Inflammatory macrophage treated with lipopolysaccharide for 4 hours (primary cell): Measurements from ENCODE around the gene ZNHIT3.
"Not testable (repeated sequence)": the region's sequence is repeated elsewhere in the genome, so short reads cannot be mapped to it uniquely, and the experiment has no call there.

Source experiments
- DNase-seq: peaks from one replicate; pipeline ENCODE4 v3.0.0-alpha.2; 2020

Gene ZNHIT3

DNA sequence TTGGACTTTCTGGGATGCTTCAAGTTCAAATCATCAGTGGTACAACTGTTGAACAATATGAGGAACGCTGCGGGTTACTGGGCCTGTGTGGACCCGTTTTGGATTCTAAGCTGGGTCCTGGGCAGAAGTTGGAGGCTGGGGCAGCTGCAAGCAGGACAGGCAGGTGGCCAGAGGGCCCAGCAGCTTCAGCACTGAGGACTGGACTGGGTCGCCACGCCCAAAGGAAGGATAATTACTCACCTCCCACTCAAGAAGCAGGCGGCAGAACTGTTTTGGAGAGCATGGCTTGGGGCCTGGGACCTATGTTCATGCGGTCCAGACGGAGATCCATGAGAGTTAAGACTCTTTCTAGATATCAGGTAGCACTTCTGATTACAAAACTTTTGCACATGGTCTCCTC lies 1.5 kb upstream of the ZNHIT3 start:
- no peak for DNase-seq

GRCh38 chr17:36485805-36486203 lies 677 bp upstream of the ZNHIT3 start:
- DNase-seq = no peak

DNA sequence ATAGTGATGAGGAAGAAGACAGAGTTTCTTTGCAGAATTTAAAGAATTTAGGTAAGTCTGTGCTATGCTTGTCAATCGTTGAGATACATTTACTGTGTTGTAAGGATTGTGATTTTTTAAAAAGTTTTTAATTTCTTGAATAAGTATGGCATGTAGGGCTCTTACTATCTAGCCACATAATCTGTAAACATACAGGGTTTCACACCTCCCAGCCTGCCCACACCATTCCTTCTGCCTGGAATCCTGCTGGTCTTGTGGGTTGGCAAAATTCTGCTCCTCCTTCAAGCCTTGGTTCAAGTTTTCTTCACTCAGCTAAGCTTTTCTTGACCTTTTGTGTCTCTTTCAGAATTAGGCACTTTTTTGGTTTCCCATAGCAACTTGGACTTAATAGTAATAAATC lies 7.5 kb downstream of the ZNHIT3 start:
- DNase-seq = no peak

DNA sequence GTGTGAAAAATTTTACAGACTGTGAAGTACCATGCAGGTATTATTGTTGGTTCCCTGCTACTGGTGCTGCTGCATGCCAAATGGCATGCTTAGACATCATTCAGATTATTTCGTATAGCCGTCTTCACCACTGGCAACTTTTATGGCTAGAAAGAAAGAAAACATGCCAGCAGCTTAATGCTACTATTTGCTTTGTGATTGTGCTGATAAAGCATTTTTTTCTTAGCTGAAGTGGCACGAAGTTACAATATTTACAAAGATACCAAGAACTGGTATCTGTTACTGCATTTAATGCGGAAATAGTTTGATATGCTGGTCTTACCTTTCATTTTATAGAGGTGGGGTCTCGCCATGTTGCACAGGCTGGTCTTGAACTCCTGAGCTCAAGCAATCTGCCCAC lies 8.2 kb downstream of the ZNHIT3 start:
- DNase-seq = no peak

- DNase-seq = no peak
Measured at GRCh38 chr17:36495076-36495578, 8.6 kb downstream of the ZNHIT3 start.

DNA sequence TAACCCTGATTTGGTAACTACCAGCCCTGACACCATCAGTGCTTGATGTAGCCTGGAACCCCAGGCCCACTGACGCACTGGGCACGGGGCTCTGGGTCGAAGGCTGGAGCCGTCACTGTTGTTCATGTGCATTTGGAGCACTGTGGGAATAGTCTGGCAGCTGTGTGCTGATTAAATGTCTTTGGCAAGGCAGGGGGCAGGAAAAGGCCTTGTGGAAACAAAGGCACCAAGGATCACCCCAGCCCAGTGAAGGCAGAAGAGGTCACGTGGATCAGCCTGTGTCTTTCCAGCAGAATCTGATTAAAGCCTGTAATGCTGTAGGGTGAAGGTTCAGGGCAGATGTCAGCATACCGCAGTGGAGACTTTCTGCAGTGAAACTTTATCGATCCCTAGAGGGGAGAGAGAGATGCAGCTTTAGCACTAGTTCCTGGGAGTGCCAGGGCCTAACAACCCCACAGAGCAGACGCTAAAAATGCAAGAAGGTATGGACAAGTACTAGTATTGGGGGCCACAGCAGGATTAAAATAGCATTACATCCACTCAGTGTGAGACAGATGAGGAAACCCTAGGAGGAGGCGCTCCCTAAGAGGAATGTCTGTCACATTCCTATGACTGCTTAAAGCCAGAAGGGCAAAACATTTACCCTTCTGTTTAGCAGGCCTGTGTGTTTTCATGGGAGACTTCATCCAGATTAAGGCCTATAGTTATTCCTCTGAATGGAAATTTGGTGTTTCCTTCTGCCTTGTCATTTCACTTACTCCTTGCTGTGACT lies 9.7 kb downstream of the ZNHIT3 start:
- no peak for DNase-seq

DNA sequence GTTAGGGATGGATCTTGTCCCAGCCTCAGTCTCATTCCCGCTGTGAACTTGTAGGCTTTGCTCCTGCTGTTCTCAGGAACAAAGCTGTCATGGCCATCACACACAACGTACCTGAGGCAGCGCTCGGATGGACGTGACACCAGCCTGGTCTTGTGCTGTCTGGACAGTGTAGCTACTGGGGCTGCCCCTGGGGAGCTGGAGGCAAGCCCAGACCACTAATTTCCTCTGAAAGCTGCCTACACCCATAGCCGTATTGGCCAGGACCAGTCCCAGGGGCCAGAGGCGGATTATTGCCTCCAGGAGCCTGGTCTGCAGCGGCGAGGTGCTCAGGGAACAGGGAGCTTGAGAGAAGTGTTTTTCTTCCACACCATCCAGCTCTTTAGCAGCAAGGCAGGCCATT lies 11.7 kb downstream of the ZNHIT3 start:
- no peak for DNase-seq

- DNase-seq = no peak
Measured at GRCh38 chr17:36498560-36499300, 12.2 kb downstream of the ZNHIT3 start.

GRCh38 chr17:36500745-36501225 lies 14.3 kb downstream of the ZNHIT3 start:
- DNase-seq = no peak

- DNase-seq = no peak
Measured at GRCh38 chr17:36501351-36501750, 14.9 kb downstream of the ZNHIT3 start.

GRCh38 chr17:36501963-36502362 lies 15.5 kb downstream of the ZNHIT3 start:
- no peak for DNase-seq

- DNase-seq = no peak
Measured at GRCh38 chr17:36503456-36504155, 17.1 kb downstream of the ZNHIT3 start.

- DNase-seq = no peak
Measured at GRCh38 chr17:36504156-36504545, 17.7 kb downstream of the ZNHIT3 start.

- DNase-seq = no peak
Measured at GRCh38 chr17:36505171-36505570, 18.7 kb downstream of the ZNHIT3 start.

- DNase-seq = no peak
Measured at GRCh38 chr17:36506249-36506826, 19.9 kb downstream of the ZNHIT3 start.

DNA sequence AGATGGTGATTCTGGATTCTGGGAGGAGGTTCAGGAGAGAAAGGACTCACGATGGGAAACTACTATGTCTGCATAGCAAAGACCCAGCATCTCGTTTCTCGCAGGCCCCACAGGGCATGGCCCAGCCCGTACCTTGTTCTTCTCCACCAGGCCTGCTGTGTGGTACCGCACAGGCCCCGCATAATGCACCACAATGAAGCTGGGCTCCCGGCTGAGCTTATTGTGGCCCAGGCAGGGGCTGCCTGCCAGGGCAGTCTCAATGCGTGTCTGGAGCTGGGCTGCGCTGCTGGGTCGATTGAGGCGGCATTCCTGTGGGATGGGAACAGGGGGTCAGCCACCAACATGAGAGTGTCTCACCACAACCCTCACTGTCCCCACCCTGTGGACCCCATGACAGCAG lies 20.4 kb downstream of the ZNHIT3 start:
- no peak for DNase-seq

DNA sequence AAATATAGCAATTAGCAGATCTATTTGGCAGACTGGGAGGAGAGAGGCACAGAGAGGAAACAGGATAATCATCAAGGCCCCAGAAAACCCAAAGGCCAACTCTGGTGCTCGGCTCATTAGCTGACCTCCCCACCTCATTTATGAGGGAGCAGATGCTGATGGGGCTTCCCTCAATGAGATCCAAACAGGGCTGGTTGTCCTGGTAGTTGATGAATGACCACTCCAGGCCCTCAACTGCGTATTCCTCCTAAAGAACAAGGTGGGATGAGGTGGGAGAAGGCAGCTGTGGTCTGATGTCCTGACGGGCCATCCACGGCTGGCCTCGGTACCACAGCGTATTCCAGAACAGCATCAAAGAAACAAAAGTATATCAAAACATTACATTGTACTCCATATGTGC lies 20.8 kb downstream of the ZNHIT3 start:
- no peak for DNase-seq

- DNase-seq = not testable (repeated sequence)
Measured at GRCh38 chr17:36508439-36508838, 22.0 kb downstream of the ZNHIT3 start.

GRCh38 chr17:36509272-36509985 lies 22.9 kb downstream of the ZNHIT3 start:
- DNase-seq = no peak

DNA sequence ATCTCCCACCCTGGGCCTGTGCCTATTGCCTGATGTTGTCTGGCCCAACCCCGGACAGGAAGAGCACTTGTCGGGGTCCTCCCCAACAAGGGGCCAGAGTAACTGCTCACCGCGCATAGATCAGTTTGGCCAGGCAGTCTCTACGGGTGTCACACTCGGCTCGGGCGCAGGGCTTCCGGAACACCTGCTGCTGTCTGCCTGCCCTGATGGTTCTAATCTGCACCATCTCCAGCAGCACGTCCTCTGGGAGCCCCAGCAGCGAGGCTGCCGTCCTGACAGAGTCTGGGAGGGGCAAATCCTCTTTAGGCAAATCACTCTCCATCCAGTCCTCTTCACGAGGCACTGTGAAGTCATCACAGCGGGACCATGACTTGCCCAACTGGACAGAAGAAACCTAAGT lies 24.2 kb downstream of the ZNHIT3 start:
- no peak for DNase-seq

GRCh38 chr17:36511216-36511615 lies 24.7 kb downstream of the ZNHIT3 start:
- DNase-seq = no peak

GRCh38 chr17:36512641-36513040 lies 26.2 kb downstream of the ZNHIT3 start:
- no peak for DNase-seq
